Measurements from ENCODE around the gene DDX25. TPM values are rescaled to one million over a fixed set of nuclear protein-coding genes. Genes with fewer than 3 reads are reported as not detected.

The DDX25 gene
- total RNA-seq, 4 donors from 2014 or later, result 0.60 to 2.5 TPM; not detected in 2

DNA sequence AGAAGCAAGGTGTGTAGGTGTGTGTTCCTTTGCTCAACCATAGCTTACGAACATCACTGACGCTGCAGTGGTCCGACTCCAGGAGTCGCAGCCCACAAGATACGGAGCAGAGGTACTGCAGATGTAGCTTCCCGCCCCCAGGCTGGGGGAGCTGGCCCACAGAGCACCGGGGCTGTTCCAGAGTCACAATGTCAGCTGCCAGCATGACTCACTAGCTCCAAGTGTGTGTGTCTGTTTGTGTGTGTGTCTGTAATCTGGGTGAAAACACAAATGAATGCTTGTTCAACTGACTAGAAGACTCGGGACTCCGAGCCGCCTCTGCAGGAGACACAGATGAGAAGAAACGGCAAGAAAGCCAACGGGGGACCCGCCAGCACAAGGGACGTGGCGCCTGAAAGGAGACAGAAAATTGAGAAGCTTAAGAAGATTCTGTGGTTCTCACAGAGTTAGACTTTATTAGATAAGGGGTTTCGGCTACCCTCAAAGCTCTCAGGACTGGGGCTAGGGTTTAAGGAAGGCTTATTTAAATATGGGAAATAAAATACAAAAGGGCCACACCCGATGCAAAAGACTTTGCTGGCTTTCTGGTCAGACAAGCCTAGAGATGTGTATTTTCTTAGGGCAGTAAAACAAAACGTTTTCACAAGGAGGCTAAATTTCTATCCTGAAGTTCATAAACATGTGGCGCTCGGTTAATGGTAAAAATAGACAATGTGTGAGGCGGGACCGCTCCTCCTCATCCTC lies 52.3 kb downstream of the DDX25 start:
- peak; percentile 53 for ATAC-seq (ENCODE audit: low FRiP score)
- TF ChIP-seq, protein P1, sequence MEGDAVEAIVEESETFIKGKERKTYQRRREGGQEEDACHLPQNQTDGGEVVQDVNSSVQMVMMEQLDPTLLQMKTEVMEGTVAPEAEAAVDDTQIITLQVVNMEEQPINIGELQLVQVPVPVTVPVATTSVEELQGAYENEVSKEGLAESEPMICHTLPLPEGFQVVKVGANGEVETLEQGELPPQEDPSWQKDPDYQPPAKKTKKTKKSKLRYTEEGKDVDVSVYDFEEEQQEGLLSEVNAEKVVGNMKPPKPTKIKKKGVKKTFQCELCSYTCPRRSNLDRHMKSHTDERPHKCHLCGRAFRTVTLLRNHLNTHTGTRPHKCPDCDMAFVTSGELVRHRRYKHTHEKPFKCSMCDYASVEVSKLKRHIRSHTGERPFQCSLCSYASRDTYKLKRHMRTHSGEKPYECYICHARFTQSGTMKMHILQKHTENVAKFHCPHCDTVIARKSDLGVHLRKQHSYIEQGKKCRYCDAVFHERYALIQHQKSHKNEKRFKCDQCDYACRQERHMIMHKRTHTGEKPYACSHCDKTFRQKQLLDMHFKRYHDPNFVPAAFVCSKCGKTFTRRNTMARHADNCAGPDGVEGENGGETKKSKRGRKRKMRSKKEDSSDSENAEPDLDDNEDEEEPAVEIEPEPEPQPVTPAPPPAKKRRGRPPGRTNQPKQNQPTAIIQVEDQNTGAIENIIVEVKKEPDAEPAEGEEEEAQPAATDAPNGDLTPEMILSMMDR (IDR thresholded peaks at IDR 0.05), result no peak
- no peak for DNase-seq (ENCODE audit: low spot score)

DNA sequence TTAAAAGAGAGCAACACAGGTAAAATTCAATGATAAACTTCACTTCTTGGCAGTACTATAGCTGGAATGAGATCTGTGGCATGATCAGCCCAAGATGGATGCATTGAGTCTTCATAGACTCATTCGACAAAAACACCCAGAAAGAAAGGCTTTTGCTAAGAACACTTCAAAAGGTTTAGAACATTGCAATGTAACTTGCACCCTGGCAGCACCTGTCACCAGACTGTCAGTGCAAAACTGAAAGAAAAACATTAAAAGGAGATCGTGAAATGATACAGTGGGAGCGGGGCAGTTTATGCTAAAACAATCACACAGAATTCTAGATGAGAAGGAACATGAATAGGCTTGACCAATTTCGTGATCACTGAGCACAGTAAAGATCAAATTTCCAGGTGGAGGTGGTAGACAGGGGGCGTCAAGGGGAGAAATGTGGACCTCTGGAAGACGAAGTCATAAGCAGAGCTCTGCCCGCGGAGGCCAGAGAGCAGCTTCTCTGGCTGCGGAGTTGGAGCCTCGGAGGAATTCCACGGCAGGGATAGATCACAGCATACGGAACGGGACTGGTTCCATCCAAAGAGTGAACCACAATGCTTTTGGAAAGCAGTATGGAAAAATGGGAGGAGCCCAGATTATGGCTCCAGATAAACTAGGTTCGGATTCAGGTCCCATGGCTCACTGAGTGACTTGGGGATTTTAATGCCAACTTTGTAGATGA lies 53.5 kb downstream of the DDX25 start:
- ATAC-seq (ENCODE audit: low FRiP score) (no peak), DNase-seq (ENCODE audit: low spot score) (no peak)
- TF ChIP-seq, protein P1 (IDR thresholded peaks at IDR 0.05), result no peak

DNA sequence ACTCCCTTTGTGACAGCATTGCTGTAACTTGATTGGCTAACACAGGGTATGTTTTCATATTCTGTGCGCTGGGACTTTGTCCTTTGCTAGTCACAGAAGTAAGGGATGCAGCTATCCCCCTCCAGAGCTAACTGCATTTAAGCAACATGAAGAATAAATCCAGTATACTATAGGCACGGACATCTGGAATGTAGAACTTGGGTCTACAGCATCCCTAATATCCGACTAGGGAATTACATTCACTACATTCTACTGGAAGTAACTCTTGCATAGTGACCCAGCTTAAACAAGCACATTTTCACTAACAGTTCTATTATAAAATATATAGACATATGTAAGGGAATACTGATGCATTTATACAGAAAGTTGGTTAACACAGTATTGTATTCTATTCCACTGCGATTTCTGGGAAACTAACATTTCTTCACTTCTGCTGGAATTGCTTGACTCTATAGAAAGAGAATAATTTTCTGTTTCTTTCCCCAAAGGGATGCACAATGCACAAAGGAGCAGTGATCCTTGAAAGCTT lies 54.6 kb downstream of the DDX25 start:
- TF ChIP-seq, protein P1 (IDR thresholded peaks at IDR 0.05), result no peak
- ATAC-seq (ENCODE audit: low FRiP score) (no peak), DNase-seq (ENCODE audit: low spot score) (no peak)

DNA sequence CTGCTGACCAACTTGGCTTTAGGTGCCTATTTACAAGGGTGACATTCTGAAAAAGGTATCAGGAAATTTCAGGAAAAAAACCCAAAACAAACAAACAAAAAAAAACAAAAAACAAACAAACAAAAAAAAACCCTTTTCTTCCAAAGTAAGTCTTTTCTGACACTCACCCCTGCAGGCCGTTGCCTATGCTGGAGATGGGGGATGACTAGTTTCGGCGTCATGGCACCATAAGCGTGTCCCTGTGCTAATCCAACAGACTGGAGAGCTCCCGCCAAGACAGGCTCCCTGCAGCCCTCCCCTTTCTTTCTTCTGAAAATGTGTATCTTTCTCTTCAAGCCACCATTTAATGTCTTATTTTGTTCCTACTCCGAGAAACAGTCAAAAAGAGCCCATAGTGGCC lies 55.2 kb downstream of the DDX25 start:
- DNase-seq (ENCODE audit: low spot score), result no peak
- TF ChIP-seq, protein P1 (IDR thresholded peaks at IDR 0.05), result no peak

DNA sequence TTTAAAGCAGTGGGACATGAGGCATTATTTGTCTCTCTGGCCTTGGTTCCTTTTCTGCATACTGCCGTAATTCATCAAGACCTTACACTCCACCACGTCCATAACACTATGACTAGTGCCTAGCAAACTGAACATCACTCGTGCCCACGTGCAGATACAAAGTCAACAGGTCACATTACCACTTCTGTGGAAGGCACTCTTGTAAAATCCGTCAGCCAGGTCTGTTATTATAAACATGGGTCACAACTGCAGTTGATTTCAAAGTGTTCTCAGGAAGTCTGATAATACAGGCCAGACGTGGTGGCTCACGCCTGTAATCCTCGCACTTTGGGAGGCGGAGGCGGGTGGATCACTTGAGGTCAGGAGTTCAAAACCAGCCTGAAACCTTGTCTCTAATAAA lies 55.6 kb downstream of the DDX25 start:
- ATAC-seq (ENCODE audit: low FRiP score) (no peak), DNase-seq (ENCODE audit: low spot score) (no peak)
- TF ChIP-seq, protein P1 (IDR thresholded peaks at IDR 0.05), result no peak

More for the DNA sequence above, 55.2 kb downstream of the DDX25 start:
- ATAC-seq (ENCODE audit: low FRiP score), result no peak

DNA sequence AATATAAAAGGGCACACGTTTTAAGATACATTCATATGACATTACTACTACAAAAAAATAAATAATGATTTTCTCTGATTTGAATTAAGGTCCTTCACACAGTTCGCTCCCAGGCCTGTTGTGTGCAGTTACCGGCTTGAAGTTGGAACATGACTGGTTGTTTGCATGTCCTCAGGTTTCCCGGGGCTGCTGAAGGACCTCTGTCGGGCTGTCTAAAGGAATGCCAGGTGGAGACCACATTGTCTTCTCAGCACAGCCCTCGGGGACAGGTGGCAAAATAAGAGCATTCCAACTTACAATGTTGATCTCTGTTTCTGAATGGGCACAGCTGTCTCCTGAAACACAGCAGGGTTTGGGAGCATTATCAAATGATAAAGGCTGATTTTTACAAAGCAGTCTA lies 56.5 kb downstream of the DDX25 start:
- no peak for ATAC-seq (ENCODE audit: low FRiP score)
- TF ChIP-seq, protein P1 (IDR thresholded peaks at IDR 0.05), result no peak
- no peak for DNase-seq (ENCODE audit: low spot score)

All from omental fat pad (tissue), 4 donors.